Measurements from ENCODE around the gene ABLIM1. TPM values are rescaled to one million over a fixed set of nuclear protein-coding genes. Genes with fewer than 3 reads are reported as not detected.

Gene ABLIM1
- total and polyA plus RNA-seq, 2 donors (not counting 1 experiment from before 2014, with no cell fraction given), result 5.3 to 13.6 TPM

- no peaks in the 10 kb centered on the region for H3K79me2 ChIP-seq (ENCODE audit: control insufficient read depth, insufficient read depth, low read length)
- no peak overlapping the region for H2AFZ ChIP-seq (ENCODE audit: low read length)
- DNase-seq (ENCODE audit: low read depth in 2 of 2), result no peak
- H3K9me3 ChIP-seq (ENCODE audit: control insufficient read depth, insufficient read depth, low read depth, low read length), result no peaks in the 10 kb centered on the region
- H4K20me1 ChIP-seq (ENCODE audit: control insufficient read depth, extremely low read depth, insufficient read depth, low read length), result no peaks in the 10 kb centered on the region
- H3K36me3 ChIP-seq (ENCODE audit: control insufficient read depth, insufficient read depth, low read length), result no peaks in the 10 kb centered on the region
- H3K4me3 ChIP-seq (replicated peaks in 1 of 4; ENCODE audit: control extremely low read depth in 1 of 4, insufficient read depth in 1 of 4, low read depth in 3 of 4, low read length in 4 of 4), result no peak overlapping the region
- no peak overlapping the region for H3K9ac ChIP-seq (ENCODE audit: insufficient read depth, low read length)
- H3K4me1 ChIP-seq (ENCODE audit: control insufficient read depth, extremely low read depth, insufficient read depth, low read length), result peaks cover 7% of the 10 kb centered on the region
- H3K27me3 ChIP-seq (ENCODE audit: control insufficient read depth, insufficient read depth, low read length), result peaks cover 5% of the 10 kb centered on the region
- no peak overlapping the region for H3K27ac ChIP-seq (ENCODE audit: insufficient read depth, low read length)
- TF ChIP-seq, protein P1, sequence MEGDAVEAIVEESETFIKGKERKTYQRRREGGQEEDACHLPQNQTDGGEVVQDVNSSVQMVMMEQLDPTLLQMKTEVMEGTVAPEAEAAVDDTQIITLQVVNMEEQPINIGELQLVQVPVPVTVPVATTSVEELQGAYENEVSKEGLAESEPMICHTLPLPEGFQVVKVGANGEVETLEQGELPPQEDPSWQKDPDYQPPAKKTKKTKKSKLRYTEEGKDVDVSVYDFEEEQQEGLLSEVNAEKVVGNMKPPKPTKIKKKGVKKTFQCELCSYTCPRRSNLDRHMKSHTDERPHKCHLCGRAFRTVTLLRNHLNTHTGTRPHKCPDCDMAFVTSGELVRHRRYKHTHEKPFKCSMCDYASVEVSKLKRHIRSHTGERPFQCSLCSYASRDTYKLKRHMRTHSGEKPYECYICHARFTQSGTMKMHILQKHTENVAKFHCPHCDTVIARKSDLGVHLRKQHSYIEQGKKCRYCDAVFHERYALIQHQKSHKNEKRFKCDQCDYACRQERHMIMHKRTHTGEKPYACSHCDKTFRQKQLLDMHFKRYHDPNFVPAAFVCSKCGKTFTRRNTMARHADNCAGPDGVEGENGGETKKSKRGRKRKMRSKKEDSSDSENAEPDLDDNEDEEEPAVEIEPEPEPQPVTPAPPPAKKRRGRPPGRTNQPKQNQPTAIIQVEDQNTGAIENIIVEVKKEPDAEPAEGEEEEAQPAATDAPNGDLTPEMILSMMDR (conservative IDR thresholded peaks at IDR 0.05 in 1 of 2, IDR thresholded peaks at IDR 0.05 in 1 of 2; ENCODE audit: low read depth in 1 of 2, low read length in 2 of 2), result no peak
- no peak for TF ChIP-seq EZH2 (IDR thresholded peaks at IDR 0.05; ENCODE audit: low read length, missing control alignments)
- H3K4me2 ChIP-seq (ENCODE audit: extremely low read depth, insufficient read depth, low read length), result no peak overlapping the region
Observed at GRCh38 chr10:114540236-114540635, 117.8 kb downstream of the ABLIM1 start.

GRCh38 chr10:114539623-114540022, 118.5 kb downstream of the ABLIM1 start:
- Histone ChIP-seq H3K4me2 (ENCODE audit: extremely low read depth, insufficient read depth, low read length) (no peak overlapping the region), H3K27me3 (ENCODE audit: control insufficient read depth, insufficient read depth, low read length) (peaks cover 5% of the 10 kb centered on the region), H3K27ac (ENCODE audit: insufficient read depth, low read length) (no peak overlapping the region), H3K36me3 (ENCODE audit: control insufficient read depth, insufficient read depth, low read length) (no peaks in the 10 kb centered on the region), H3K79me2 (ENCODE audit: control insufficient read depth, insufficient read depth, low read length) (no peaks in the 10 kb centered on the region), H2AFZ (ENCODE audit: low read length) (no peak overlapping the region), H3K9me3 (ENCODE audit: control insufficient read depth, insufficient read depth, low read depth, low read length) (no peaks in the 10 kb centered on the region), H3K9ac (ENCODE audit: insufficient read depth, low read length) (no peak overlapping the region), H3K4me3 (replicated peaks in 1 of 4; ENCODE audit: control extremely low read depth in 1 of 4, insufficient read depth in 1 of 4, low read depth in 3 of 4, low read length in 4 of 4) (no peak overlapping the region), H3K4me1 (ENCODE audit: control insufficient read depth, extremely low read depth, insufficient read depth, low read length) (peaks cover 7% of the 10 kb centered on the region), H4K20me1 (ENCODE audit: control insufficient read depth, extremely low read depth, insufficient read depth, low read length) (no peaks in the 10 kb centered on the region)
- no peak for TF ChIP-seq EZH2 (IDR thresholded peaks at IDR 0.05; ENCODE audit: low read length, missing control alignments)
- TF ChIP-seq, protein P1 (conservative IDR thresholded peaks at IDR 0.05 in 1 of 2, IDR thresholded peaks at IDR 0.05 in 1 of 2; ENCODE audit: low read depth in 1 of 2, low read length in 2 of 2), result no peak
- no peak for DNase-seq (ENCODE audit: low read depth in 2 of 2)

GRCh38 chr10:114538181-114538906, 119.7 kb downstream of the ABLIM1 start:
- Histone ChIP-seq H2AFZ (ENCODE audit: low read length) (no peak overlapping the region), H3K9me3 (ENCODE audit: control insufficient read depth, insufficient read depth, low read depth, low read length) (no peaks in the 10 kb centered on the region), H3K27ac (ENCODE audit: insufficient read depth, low read length) (no peak overlapping the region), H3K79me2 (ENCODE audit: control insufficient read depth, insufficient read depth, low read length) (no peaks in the 10 kb centered on the region), H3K36me3 (ENCODE audit: control insufficient read depth, insufficient read depth, low read length) (no peaks in the 10 kb centered on the region), H4K20me1 (ENCODE audit: control insufficient read depth, extremely low read depth, insufficient read depth, low read length) (no peaks in the 10 kb centered on the region), H3K27me3 (ENCODE audit: control insufficient read depth, insufficient read depth, low read length) (peaks cover 3% of the 10 kb centered on the region), H3K4me2 (ENCODE audit: extremely low read depth, insufficient read depth, low read length) (no peak overlapping the region), H3K4me1 (ENCODE audit: control insufficient read depth, extremely low read depth, insufficient read depth, low read length) (peaks cover 7% of the 10 kb centered on the region), H3K9ac (ENCODE audit: insufficient read depth, low read length) (no peak overlapping the region), H3K4me3 (replicated peaks in 1 of 4; ENCODE audit: control extremely low read depth in 1 of 4, insufficient read depth in 1 of 4, low read depth in 3 of 4, low read length in 4 of 4) (no peak overlapping the region)
- no peak for DNase-seq (ENCODE audit: low read depth in 2 of 2)
- TF ChIP-seq, protein P1 (conservative IDR thresholded peaks at IDR 0.05 in 1 of 2, IDR thresholded peaks at IDR 0.05 in 1 of 2; ENCODE audit: low read depth in 1 of 2, low read length in 2 of 2), result no peak
- no peak for TF ChIP-seq EZH2 (IDR thresholded peaks at IDR 0.05; ENCODE audit: low read length, missing control alignments)

Data from fibroblast of lung (primary cell).